HG03565 (cell line): ENCODE measurements around the gene DNAJC2.
"Not testable (repeated sequence)": the region's sequence is repeated elsewhere in the genome, so short reads cannot be mapped to it uniquely, and the experiment has no call there.

Experiments used
- ATAC-seq: cut with Tn5 transposase; IDR thresholded peaks from one replicate; pipeline ENCODE4 v1.9.1; 2021; ENCODE audit warnings: mild to moderate bottlenecking, moderate library complexity; ENCODE audit not compliant: unreplicated experiment

DNAJC2 gene

GRCh38 chr7:103278195-103278594 is 66.4 kb downstream of the DNAJC2 start:
- not testable (repeated sequence) for ATAC-seq

- ATAC-seq, result not testable (repeated sequence)
Observed at GRCh38 chr7:103274867-103275266, 69.7 kb downstream of the DNAJC2 start.

GRCh38 chr7:103273374-103273773 is 71.2 kb downstream of the DNAJC2 start:
- ATAC-seq, result not testable (repeated sequence)

- ATAC-seq, result not testable (repeated sequence)
Observed at GRCh38 chr7:103266229-103266628, 78.3 kb downstream of the DNAJC2 start.

GRCh38 chr7:103264054-103264453 is 80.5 kb downstream of the DNAJC2 start:
- ATAC-seq, result not testable (repeated sequence)
